ENCODE measurements around the gene CFD. TPM values are rescaled to one million over a fixed set of nuclear protein-coding genes. Genes with fewer than 3 reads are reported as not detected.

The CFD gene
- total and polyA plus RNA-seq, 4 donors = 4.5 to 20.2 (median 13.6) TPM

GRCh38 chr19:902446-903226 lies 43.2 kb downstream of the CFD start (continued):
- peak; percentile 14 for TF ChIP-seq REST (IDR thresholded peaks at IDR 0.05)
- TF ChIP-seq, protein P1, sequence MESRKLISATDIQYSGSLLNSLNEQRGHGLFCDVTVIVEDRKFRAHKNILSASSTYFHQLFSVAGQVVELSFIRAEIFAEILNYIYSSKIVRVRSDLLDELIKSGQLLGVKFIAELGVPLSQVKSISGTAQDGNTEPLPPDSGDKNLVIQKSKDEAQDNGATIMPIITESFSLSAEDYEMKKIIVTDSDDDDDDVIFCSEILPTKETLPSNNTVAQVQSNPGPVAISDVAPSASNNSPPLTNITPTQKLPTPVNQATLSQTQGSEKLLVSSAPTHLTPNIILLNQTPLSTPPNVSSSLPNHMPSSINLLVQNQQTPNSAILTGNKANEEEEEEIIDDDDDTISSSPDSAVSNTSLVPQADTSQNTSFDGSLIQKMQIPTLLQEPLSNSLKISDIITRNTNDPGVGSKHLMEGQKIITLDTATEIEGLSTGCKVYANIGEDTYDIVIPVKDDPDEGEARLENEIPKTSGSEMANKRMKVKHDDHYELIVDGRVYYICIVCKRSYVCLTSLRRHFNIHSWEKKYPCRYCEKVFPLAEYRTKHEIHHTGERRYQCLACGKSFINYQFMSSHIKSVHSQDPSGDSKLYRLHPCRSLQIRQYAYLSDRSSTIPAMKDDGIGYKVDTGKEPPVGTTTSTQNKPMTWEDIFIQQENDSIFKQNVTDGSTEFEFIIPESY (IDR thresholded peaks at IDR 0.05) = no peak
- TF ChIP-seq SP1 (IDR thresholded peaks at IDR 0.05) = peak; percentile 56
- TF ChIP-seq RAD21 (IDR thresholded peaks at IDR 0.05) = peak in 1 of 2 donors; percentile 23
- peak; percentile 81 to 86 for TF ChIP-seq RXRA (IDR thresholded peaks at IDR 0.05)

DNA sequence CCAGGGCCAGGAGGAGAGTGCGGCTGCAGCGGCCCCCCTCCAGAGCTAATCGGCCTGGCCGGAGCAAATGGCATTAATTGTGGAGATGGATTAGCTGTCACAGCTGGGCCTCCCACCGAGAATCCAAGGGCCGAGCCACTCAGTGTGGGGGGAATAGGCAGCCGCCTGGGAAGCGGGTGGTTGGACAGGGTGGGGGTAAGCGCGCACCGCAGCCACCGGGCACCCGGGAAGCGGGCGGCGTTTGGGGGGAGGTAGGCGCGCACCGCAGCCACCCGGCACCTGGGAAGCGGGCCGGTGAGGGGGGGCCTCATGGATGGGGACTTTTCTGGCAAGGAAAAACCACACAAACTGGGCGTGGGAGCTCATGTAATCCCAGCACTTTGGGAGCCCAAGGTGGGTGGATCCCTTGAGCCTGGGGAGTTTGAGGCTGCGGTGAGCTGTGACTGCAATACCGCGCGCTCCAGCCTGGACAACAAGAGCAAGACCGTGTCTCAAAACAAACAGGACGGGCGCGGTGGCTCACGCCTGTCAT lies 43.9 kb downstream of the CFD start:
- Histone ChIP-seq H3K9ac (ENCODE audit: low read depth in 1 of 2, low read length in 2 of 2) (no peak overlapping the region), H3K27ac (ENCODE audit: low read depth in 1 of 2, low read length in 2 of 2) (no peak overlapping the region), H3K4me1 (ENCODE audit: control insufficient read depth in 4 of 4, insufficient read depth in 4 of 4, low read length in 3 of 4) (peaks cover 7 to 11% (median 9%) of the 10 kb centered on the region in 4 donors), H3K4me3 (ENCODE audit: low read depth in 1 of 3, low read length in 3 of 3) (no peak overlapping the region), H3K27me3 (ENCODE audit: control insufficient read depth in 4 of 4, insufficient read depth in 4 of 4, low read length in 3 of 4) (no peaks in the 10 kb centered on the region), H3K9me3 (ENCODE audit: control insufficient read depth in 4 of 4, low read length in 3 of 4) (no peaks in the 10 kb centered on the region), H3K36me3 (ENCODE audit: control insufficient read depth in 4 of 4, insufficient read depth in 3 of 4, low read depth in 1 of 4, low read length in 3 of 4) (peaks cover 0 to 13% (median 4%) of the 10 kb centered on the region in 4 donors)
- DNase-seq (ENCODE audit: low spot score) = no peak
- no peak for TF ChIP-seq HNF4G (IDR thresholded peaks at IDR 0.05)
- TF ChIP-seq RXRA (IDR thresholded peaks at IDR 0.05) = no peak
- no peak for TF ChIP-seq FOXA1 (IDR thresholded peaks at IDR 0.05)
- 85% methylated on average over 32 of the region's 32 CpGs for WGBS

GRCh38 chr19:904545-904944 lies 45.1 kb downstream of the CFD start:
- H3K4me3 ChIP-seq (ENCODE audit: low read depth in 1 of 3, low read length in 3 of 3) = no peak overlapping the region
- WGBS = 95% methylated on average over 8 of the region's 8 CpGs
- no peaks in the 10 kb centered on the region for H3K27me3 ChIP-seq (ENCODE audit: control insufficient read depth in 4 of 4, insufficient read depth in 4 of 4, low read length in 3 of 4)
- no peak overlapping the region for H3K9ac ChIP-seq (ENCODE audit: low read depth in 1 of 2, low read length in 2 of 2)
- no peak for DNase-seq (ENCODE audit: low spot score)
- no peaks in the 10 kb centered on the region for H3K9me3 ChIP-seq (ENCODE audit: control insufficient read depth in 4 of 4, low read length in 3 of 4)
- H3K36me3 ChIP-seq (ENCODE audit: control insufficient read depth in 4 of 4, insufficient read depth in 3 of 4, low read depth in 1 of 4, low read length in 3 of 4) = peaks cover 0 to 10% (median 1%) of the 10 kb centered on the region in 4 donors
- H3K27ac ChIP-seq (ENCODE audit: low read depth in 1 of 2, low read length in 2 of 2) = no peak overlapping the region
- peaks cover 7 to 14% (median 9%) of the 10 kb centered on the region in 4 donors for H3K4me1 ChIP-seq (ENCODE audit: control insufficient read depth in 4 of 4, insufficient read depth in 4 of 4, low read length in 3 of 4)
- TF ChIP-seq, protein P2, sequence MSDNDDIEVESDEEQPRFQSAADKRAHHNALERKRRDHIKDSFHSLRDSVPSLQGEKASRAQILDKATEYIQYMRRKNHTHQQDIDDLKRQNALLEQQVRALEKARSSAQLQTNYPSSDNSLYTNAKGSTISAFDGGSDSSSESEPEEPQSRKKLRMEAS (IDR thresholded peaks at IDR 0.05) = no peak
- no peak for TF ChIP-seq FOXA2 (IDR thresholded peaks at IDR 0.05)
- no peak for TF ChIP-seq NR2F2 (IDR thresholded peaks at IDR 0.05)
- TF ChIP-seq FOXA1 (IDR thresholded peaks at IDR 0.05) = no peak
- TF ChIP-seq ATF3 (IDR thresholded peaks at IDR 0.05) = no peak
